Measurements from ENCODE around the gene DNAJC15.

DNA sequence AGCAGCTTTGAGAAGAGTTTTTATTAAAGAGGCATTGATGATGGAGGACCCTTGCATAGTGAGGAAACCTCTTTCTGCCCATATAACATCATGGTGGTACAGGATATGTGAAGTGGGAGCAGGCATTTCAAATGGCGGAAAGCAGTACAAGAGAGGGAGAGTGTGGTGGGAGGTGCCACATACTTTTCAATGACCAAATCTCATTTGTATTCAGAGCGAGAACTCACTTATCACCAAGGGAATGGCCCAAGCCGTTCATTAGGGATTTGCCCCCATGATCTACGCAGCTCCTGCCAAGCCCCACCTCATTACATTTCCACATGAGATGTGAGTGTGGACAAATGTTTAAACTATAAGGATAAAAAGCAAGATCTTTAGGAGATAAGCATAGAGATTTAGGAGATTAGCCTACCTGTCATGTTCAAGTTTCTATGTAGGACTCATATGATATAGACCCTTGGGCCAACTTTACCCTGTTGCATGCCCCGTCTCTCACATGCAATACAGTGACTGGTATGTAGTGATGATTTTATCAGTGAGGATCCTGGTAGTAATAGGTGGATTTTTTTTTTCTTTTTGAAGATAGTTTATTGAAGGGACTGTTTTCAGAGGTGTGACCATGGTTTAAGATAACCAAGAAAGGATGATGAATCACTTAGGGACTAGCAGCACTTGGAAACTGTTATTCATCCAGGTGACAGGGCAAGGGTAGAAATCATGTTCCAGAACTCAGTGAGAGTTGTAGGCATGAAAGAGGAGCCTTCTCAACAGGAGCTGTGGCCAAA, 38.3 kb downstream of the DNAJC15 start:
- TF ChIP-seq EZH2 (IDR thresholded peaks at IDR 0.05; ENCODE audit: borderline replicate concordance, low read depth, low read length, severe bottlenecking), result no peak
- TF ChIP-seq CTCF (IDR thresholded peaks at IDR 0.05; ENCODE audit: extremely low read depth in 1 of 2, insufficient read depth in 1 of 2, low read depth in 1 of 2, low read length in 2 of 2), result no peak
- no peak for TF ChIP-seq POLR2AphosphoS5 (IDR thresholded peaks at IDR 0.05; ENCODE audit: insufficient read depth, low read depth, low read length)
